Measurements from ENCODE around the gene FUT9. TPM values are rescaled to one million over a fixed set of nuclear protein-coding genes. Genes with fewer than 3 reads are reported as not detected.
"Not testable (repeated sequence)": the region's sequence is repeated elsewhere in the genome, so short reads cannot be mapped to it uniquely, and the experiment has no call there.

The FUT9 gene
- total RNA-seq, 1 donor from 2014 or later: not detected

- no peak overlapping the region for H3K4me3 Mint-ChIP-seq
- CTCF ChIA-PET: no interaction called here
- no peaks in the 10 kb centered on the region for H3K27me3 Mint-ChIP-seq
- no peaks in the 10 kb centered on the region for H3K36me3 Mint-ChIP-seq (ENCODE audit: low read depth)
- POLR2A ChIA-PET: no interaction called here
- intact Hi-C loops (cut with micrococcal nuclease): no loop called here
- peaks cover 3% of the 10 kb centered on the region for H3K9me3 Mint-ChIP-seq
- no peaks in the 10 kb centered on the region for H3K4me1 Mint-ChIP-seq
- TF ChIP-seq CTCF (IDR thresholded peaks at IDR 0.05): no peak
- H3K27ac Mint-ChIP-seq: no peak overlapping the region
- ATAC-seq (ENCODE audit: low read depth): no peak
- DNase-seq: no peak
Observed at GRCh38 chr6:96257751-96258150, 242.0 kb downstream of the FUT9 start.

GRCh38 chr6:96260787-96261430 is 245.1 kb downstream of the FUT9 start:
- H3K9me3 Mint-ChIP-seq; H3K27ac Mint-ChIP-seq; POLR2A ChIA-PET; H3K4me1 Mint-ChIP-seq; DNase-seq; CTCF ChIA-PET; ATAC-seq (ENCODE audit: low read depth); intact Hi-C loops (cut with micrococcal nuclease); H3K36me3 Mint-ChIP-seq (ENCODE audit: low read depth); H3K4me3 Mint-ChIP-seq; H3K27me3 Mint-ChIP-seq: not testable (repeated sequence)

All from activated B cell treated with CpG ODN at 0.5 μM for 24 hours (primary cell).